GM12873 (cell line): Measurements from ENCODE around the gene THEMIS.

ENCODE experiments used
- TF ChIP-seq, protein P1 (sequence below): IDR thresholded peaks from 2 replicates; pipeline ENCODE4 v1.5.1; 2012; ENCODE audit warnings: low read depth, mild to moderate bottlenecking, moderate library complexity, low read length, control low read depth; ENCODE audit not compliant: insufficient read depth; ENCODE audit errors: missing control alignments

The THEMIS gene

DNA sequence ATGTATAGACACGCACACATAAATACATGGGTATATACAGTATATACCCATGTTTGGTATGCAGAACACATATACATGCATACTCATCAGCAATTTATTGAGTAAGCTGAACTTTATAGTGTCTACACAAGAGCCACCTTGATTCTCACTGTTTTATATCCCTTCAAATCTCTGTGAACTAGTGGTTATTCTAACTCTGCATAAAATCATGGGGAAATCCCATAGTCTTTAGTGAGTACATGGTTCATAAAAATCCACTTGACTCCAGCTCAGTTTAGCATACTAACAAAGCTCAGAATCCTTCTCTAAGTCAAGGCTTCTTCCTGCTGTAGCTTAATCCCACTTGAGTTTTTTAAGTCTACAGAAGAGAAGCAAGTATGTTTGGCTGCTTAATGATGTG lies 104.1 kb downstream of the THEMIS start:
- TF ChIP-seq, protein P1, sequence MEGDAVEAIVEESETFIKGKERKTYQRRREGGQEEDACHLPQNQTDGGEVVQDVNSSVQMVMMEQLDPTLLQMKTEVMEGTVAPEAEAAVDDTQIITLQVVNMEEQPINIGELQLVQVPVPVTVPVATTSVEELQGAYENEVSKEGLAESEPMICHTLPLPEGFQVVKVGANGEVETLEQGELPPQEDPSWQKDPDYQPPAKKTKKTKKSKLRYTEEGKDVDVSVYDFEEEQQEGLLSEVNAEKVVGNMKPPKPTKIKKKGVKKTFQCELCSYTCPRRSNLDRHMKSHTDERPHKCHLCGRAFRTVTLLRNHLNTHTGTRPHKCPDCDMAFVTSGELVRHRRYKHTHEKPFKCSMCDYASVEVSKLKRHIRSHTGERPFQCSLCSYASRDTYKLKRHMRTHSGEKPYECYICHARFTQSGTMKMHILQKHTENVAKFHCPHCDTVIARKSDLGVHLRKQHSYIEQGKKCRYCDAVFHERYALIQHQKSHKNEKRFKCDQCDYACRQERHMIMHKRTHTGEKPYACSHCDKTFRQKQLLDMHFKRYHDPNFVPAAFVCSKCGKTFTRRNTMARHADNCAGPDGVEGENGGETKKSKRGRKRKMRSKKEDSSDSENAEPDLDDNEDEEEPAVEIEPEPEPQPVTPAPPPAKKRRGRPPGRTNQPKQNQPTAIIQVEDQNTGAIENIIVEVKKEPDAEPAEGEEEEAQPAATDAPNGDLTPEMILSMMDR: no peak

- TF ChIP-seq, protein P1: no peak
These were observed 106.5 kb downstream of the THEMIS start for GRCh38 chr6:127794405-127794804.

DNA sequence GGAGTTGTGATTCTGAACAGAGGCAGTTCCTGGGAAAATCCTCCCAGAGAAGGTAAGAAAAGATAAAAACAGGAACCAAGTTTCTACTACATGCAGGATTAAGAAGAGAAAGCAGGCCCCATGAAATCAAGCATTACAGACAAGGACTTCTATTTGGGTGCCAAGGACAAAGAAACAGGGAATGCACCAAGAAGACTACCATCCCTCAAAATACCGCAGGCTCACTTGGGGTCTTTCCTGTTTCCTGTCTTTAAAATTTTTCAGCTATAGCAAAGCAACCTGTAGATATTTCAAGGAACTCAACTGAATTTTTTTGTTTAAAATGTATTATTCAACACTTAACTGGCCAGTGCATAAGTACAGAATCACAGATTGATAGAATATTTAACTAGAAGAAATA lies 107.5 kb downstream of the THEMIS start:
- TF ChIP-seq, protein P1: no peak

GRCh38 chr6:127792616-127793015 lies 108.2 kb downstream of the THEMIS start:
- TF ChIP-seq, protein P1: no peak

DNA sequence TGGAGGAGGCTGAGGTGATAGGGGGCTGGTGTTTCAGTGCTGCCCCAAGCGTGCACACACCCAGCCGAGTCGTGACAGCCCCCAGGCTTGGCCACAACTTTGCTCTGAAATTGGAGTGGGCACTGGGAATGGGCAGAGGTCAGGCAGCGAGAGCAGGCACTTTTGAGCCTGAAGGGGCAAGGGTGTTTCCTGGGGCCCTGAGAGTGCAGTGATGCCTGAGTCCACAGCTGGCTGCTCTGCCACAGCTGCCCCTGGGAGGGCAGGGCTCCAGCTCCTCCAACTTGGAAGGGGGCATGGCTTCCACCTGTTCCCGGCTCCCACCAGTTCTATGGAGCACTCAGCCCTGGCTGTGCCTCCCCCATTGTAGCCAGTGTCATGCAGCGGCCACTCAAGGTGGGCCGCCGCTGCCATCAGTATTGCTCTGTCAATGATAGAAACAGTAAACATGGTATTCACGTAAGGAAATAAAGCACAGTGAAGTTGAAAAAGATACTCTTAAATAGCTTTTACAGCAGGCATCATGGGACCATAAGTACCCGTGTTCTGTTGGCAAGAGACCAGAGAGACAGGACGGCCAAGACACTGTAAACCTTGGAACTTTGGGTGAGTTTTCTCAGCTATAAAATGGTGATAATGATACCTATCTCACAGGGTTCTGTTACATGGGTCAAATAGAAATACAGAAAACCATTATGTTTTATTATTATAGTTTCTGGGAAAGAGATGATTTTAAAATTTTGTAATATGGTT lies 108.9 kb downstream of the THEMIS start:
- TF ChIP-seq, protein P1: no peak

DNA sequence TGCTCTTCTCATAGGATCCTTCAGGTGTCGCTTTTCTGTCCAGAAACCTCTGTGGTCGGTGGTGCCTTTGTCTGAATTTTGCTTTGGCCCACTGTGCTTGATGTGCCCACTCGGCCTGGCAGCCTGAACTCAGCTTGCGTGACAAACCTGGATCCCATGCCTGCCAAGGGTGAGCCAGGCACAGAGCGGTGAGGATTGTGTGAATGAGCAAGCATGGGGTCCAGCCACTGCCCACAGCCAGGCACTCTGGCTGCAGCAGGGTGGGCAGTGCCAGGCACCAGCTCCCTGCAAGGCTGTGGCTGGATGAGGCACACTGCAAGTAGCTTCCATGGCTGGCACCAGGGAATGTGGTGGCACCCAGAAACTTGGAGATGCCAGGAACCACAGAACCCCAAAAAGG lies 110.3 kb downstream of the THEMIS start:
- TF ChIP-seq, protein P1: no peak

- TF ChIP-seq, protein P1: no peak
These were observed 114.7 kb downstream of the THEMIS start for GRCh38 chr6:127786109-127786508.
